ENCODE measurements around the gene CEP104.

The CEP104 gene

GRCh38 chr1:3773572-3774275, 83.3 kb downstream of the CEP104 start:
- H3K4me1 ChIP-seq (ENCODE audit: insufficient read depth, low read length), result peaks cover 18% of the 10 kb centered on the region; the same call in 1 of the 2 replicates
- no peaks in the 10 kb centered on the region for H3K9me3 ChIP-seq (ENCODE audit: control insufficient read depth, insufficient read depth, low read length)
- H3K36me3 ChIP-seq (ENCODE audit: insufficient read depth, low read length), result no peaks in the 10 kb centered on the region
- peak overlapping the region; percentile 64; the same call in 1 of the 2 replicates for H3K9ac ChIP-seq (ENCODE audit: low read depth, low read length)

GRCh38 chr1:3772715-3773571, 84.1 kb downstream of the CEP104 start, which contains the start of gene SMIM1:
SMIM1 (plus strand) TSS chr1:3772749; CDS start chr1:3775374, 2,625 bp downstream.
- Histone ChIP-seq H3K9me3 (ENCODE audit: control insufficient read depth, insufficient read depth, low read length) (no peaks in the 10 kb centered on the region), H3K36me3 (ENCODE audit: insufficient read depth, low read length) (no peaks in the 10 kb centered on the region), H3K9ac (ENCODE audit: low read depth, low read length) (peak within 1 kb of the TSS; percentile 67), H3K4me1 (ENCODE audit: insufficient read depth, low read length) (peaks cover 18% of the 10 kb centered on the region; the same call in 1 of the 2 replicates)

GRCh38 chr1:3772027-3772714, 84.8 kb downstream of the CEP104 start:
- H3K36me3 ChIP-seq (ENCODE audit: insufficient read depth, low read length), result no peaks in the 10 kb centered on the region
- no peaks in the 10 kb centered on the region for H3K9me3 ChIP-seq (ENCODE audit: control insufficient read depth, insufficient read depth, low read length)
- H3K4me1 ChIP-seq (ENCODE audit: insufficient read depth, low read length), result peaks cover 21% of the 10 kb centered on the region; the same call in 1 of the 2 replicates
- peak overlapping the region; percentile 67 for H3K9ac ChIP-seq (ENCODE audit: low read depth, low read length)

- H3K36me3 ChIP-seq (ENCODE audit: insufficient read depth, low read length), result no peaks in the 10 kb centered on the region
- H3K4me1 ChIP-seq (ENCODE audit: insufficient read depth, low read length), result peaks cover 21% of the 10 kb centered on the region; the same call in 1 of the 2 replicates
- H3K9me3 ChIP-seq (ENCODE audit: control insufficient read depth, insufficient read depth, low read length), result no peaks in the 10 kb centered on the region
- H3K9ac ChIP-seq (ENCODE audit: low read depth, low read length), result peak overlapping the region; percentile 67
Observed at GRCh38 chr1:3771108-3772026, 85.6 kb downstream of the CEP104 start.

GRCh38 chr1:3770047-3770765, 86.8 kb downstream of the CEP104 start:
- Histone ChIP-seq H3K4me1 (ENCODE audit: insufficient read depth, low read length) (peaks cover 15% of the 10 kb centered on the region; the same call in 1 of the 2 replicates), H3K36me3 (ENCODE audit: insufficient read depth, low read length) (no peaks in the 10 kb centered on the region), H3K9ac (ENCODE audit: low read depth, low read length) (no peak overlapping the region), H3K9me3 (ENCODE audit: control insufficient read depth, insufficient read depth, low read length) (no peaks in the 10 kb centered on the region)

- Histone ChIP-seq H3K36me3 (ENCODE audit: insufficient read depth, low read length) (no peaks in the 10 kb centered on the region), H3K4me1 (ENCODE audit: insufficient read depth, low read length) (peaks cover 7% of the 10 kb centered on the region; the same call in 1 of the 2 replicates), H3K9ac (ENCODE audit: low read depth, low read length) (no peak overlapping the region), H3K9me3 (ENCODE audit: control insufficient read depth, insufficient read depth, low read length) (no peaks in the 10 kb centered on the region)
Observed at GRCh38 chr1:3768811-3769390, 88.1 kb downstream of the CEP104 start.

- Histone ChIP-seq H3K4me1 (ENCODE audit: insufficient read depth, low read length) (peaks cover 7% of the 10 kb centered on the region; the same call in 1 of the 2 replicates), H3K9me3 (ENCODE audit: control insufficient read depth, insufficient read depth, low read length) (no peaks in the 10 kb centered on the region), H3K36me3 (ENCODE audit: insufficient read depth, low read length) (no peaks in the 10 kb centered on the region), H3K9ac (ENCODE audit: low read depth, low read length) (no peak overlapping the region)
Observed at GRCh38 chr1:3767328-3767925, 89.6 kb downstream of the CEP104 start.

GRCh38 chr1:3763351-3764125, 93.5 kb downstream of the CEP104 start:
- Histone ChIP-seq H3K36me3 (ENCODE audit: insufficient read depth, low read length) (no peaks in the 10 kb centered on the region), H3K9ac (ENCODE audit: low read depth, low read length) (no peak overlapping the region), H3K4me1 (ENCODE audit: insufficient read depth, low read length) (peaks cover 4% of the 10 kb centered on the region; the same call in 1 of the 2 replicates), H3K9me3 (ENCODE audit: control insufficient read depth, insufficient read depth, low read length) (peaks cover 8% of the 10 kb centered on the region)

GRCh38 chr1:3762873-3763228, 94.2 kb downstream of the CEP104 start:
- peaks cover 8% of the 10 kb centered on the region for H3K9me3 ChIP-seq (ENCODE audit: control insufficient read depth, insufficient read depth, low read length)
- H3K36me3 ChIP-seq (ENCODE audit: insufficient read depth, low read length), result no peaks in the 10 kb centered on the region
- H3K9ac ChIP-seq (ENCODE audit: low read depth, low read length), result no peak overlapping the region
- H3K4me1 ChIP-seq (ENCODE audit: insufficient read depth, low read length), result peaks cover 4% of the 10 kb centered on the region; the same call in 1 of the 2 replicates

GRCh38 chr1:3762151-3762872, 94.7 kb downstream of the CEP104 start:
- no peaks in the 10 kb centered on the region; the same call in 1 of the 2 replicates for H3K4me1 ChIP-seq (ENCODE audit: insufficient read depth, low read length)
- H3K36me3 ChIP-seq (ENCODE audit: insufficient read depth, low read length), result no peaks in the 10 kb centered on the region
- no peak overlapping the region for H3K9ac ChIP-seq (ENCODE audit: low read depth, low read length)
- peaks cover 8% of the 10 kb centered on the region for H3K9me3 ChIP-seq (ENCODE audit: control insufficient read depth, insufficient read depth, low read length)

Data from ES-I3 (cell line).